HepG2 (cell line): ENCODE results near the gene ZNF485. TPM values are rescaled to one million over a fixed set of nuclear protein-coding genes. Genes with fewer than 3 reads are reported as not detected.

Experiments used
- CREM ChIP-seq, 2 experiments: sonication (generic) in 1 of 2; formaldehyde crosslinking in 1 of 2; IDR thresholded peaks; 2 replicates each; pipeline versions ENCODE4 v1.4.0 to v1.6.1; 2016 to 2020; ENCODE audit warnings: antibody characterized with exemption in 1 of 2, mild to moderate bottlenecking in 1 of 2, missing genetic modification reagents in 1 of 2
- NFKBIZ ChIP-seq: IDR thresholded peaks from 2 replicates; pipeline ENCODE4 v1.6.1; 2018; ENCODE audit warnings: missing genetic modification reagents, missing compliant biosample characterization
- PHF20 ChIP-seq: sonication (generic); formaldehyde crosslinking; IDR thresholded peaks from 2 replicates; pipeline ENCODE4 v1.5.0; 2020; ENCODE audit warnings: mild to moderate bottlenecking, missing genetic modification reagents
- RCOR2 ChIP-seq: IDR thresholded peaks from 2 replicates; pipeline ENCODE4 v1.6.1; 2016; ENCODE audit warnings: missing biosample characterization, missing genetic modification reagents
- SMAD3 ChIP-seq: sonication (generic); formaldehyde crosslinking; IDR thresholded peaks from 2 replicates; pipeline ENCODE4 v1.4.0; 2020; ENCODE audit warnings: missing genetic modification reagents
- THAP11 ChIP-seq: IDR thresholded peaks from 2 replicates; pipeline ENCODE4 v1.6.1; 2016; ENCODE audit warnings: missing biosample characterization, missing genetic modification reagents
- ZNF10 ChIP-seq: sonication (generic); formaldehyde crosslinking; IDR thresholded peaks from 2 replicates; pipeline ENCODE4 v1.4.0; 2020; ENCODE audit warnings: mild to moderate bottlenecking, low read depth, missing genetic modification reagents, borderline replicate concordance
- ZNF101 ChIP-seq: sonication (generic); formaldehyde crosslinking; IDR thresholded peaks from 2 replicates; pipeline ENCODE4 v1.4.0; 2020; ENCODE audit warnings: mild to moderate bottlenecking, low read depth, missing genetic modification reagents, borderline replicate concordance
- ZNF382 ChIP-seq: sonication (generic); formaldehyde crosslinking; IDR thresholded peaks from 2 replicates; pipeline ENCODE4 v1.5.0; 2020; ENCODE audit warnings: missing genetic modification reagents, mild to moderate bottlenecking, borderline replicate concordance
- ZNF562 ChIP-seq: sonication (generic); formaldehyde crosslinking; IDR thresholded peaks from 2 replicates; pipeline ENCODE4 v1.8.0; 2022; ENCODE audit warnings: missing genetic modification reagents, borderline replicate concordance
- ZNF724P ChIP-seq: sonication (generic); formaldehyde crosslinking; IDR thresholded peaks from 2 replicates; pipeline ENCODE4 v1.8.0; 2022; ENCODE audit warnings: missing genetic modification reagents, borderline replicate concordance
- ZNF766 ChIP-seq: sonication (generic); formaldehyde crosslinking; IDR thresholded peaks from 2 replicates; pipeline ENCODE4 v1.5.0; 2020; ENCODE audit warnings: missing genetic modification reagents, borderline replicate concordance
- ZNF878 ChIP-seq: sonication (generic); formaldehyde crosslinking; IDR thresholded peaks from 2 replicates; pipeline ENCODE4 v1.8.1; 2023; ENCODE audit warnings: mild to moderate bottlenecking, missing genetic modification reagents, moderate library complexity
- polyA plus RNA-seq, 8 experiments: library from polyadenylated mRNA; depleted of rRNA in 3 of 8; stranded (reverse) in 7 of 8; unstranded in 1 of 8; fragments of >200 nt; fragmentation: Illumina TruSeq in 4 of 8; extraction: Trizol in 4 of 8; gene quantifications; 2 replicates each; pipeline versions ENCODE4 v1.2.1 to v1.2.3, GENCODE V29; 2011 to 2016; ENCODE audit warnings: low read depth in 4 of 8, missing spikeins in 1 of 8, mixed read lengths in 1 of 8; ENCODE audit not compliant: insufficient read depth in 1 of 8
- total RNA-seq, 5 experiments: library from RNA; depleted of rRNA; stranded (reverse); fragments of >200 nt; fragmentation: Illumina TruSeq; extraction: Trizol; gene quantifications; 2 replicates each; pipeline ENCODE4 v1.2.3, GENCODE V29; 2016; ENCODE audit warnings: low read depth in 1 of 5
- TF ChIP-seq, protein P1 (sequence below): sonication (generic); formaldehyde crosslinking; conservative IDR thresholded peaks from 2 replicates; pipeline ENCODE4 v1.8.0; 2022; ENCODE audit warnings: low read depth, missing genetic modification reagents
- TF ChIP-seq, protein P2 (sequence below), 2 experiments: fragments of 450-650 bp in 1 of 2; sonication (generic) in 1 of 2; formaldehyde crosslinking in 1 of 2; IDR thresholded peaks; 2 replicates each; pipeline versions ENCODE4 v1.6.1 to v1.8.0; 2016 to 2022; ENCODE audit warnings: antibody characterized with exemption in 1 of 2, mild to moderate bottlenecking in 1 of 2, missing genetic modification reagents in 1 of 2
- TF ChIP-seq, protein P3 (sequence below): fragments of 450-650 bp; IDR thresholded peaks from 2 replicates; pipeline ENCODE4 v1.6.1; 2016

Gene ZNF485
- total and polyA plus RNA-seq, 2 of the 13 experiments (the other 11 are each of a cell fraction or from before 2014, with no cell fraction given) = 1.4 to 3.3 TPM

DNA sequence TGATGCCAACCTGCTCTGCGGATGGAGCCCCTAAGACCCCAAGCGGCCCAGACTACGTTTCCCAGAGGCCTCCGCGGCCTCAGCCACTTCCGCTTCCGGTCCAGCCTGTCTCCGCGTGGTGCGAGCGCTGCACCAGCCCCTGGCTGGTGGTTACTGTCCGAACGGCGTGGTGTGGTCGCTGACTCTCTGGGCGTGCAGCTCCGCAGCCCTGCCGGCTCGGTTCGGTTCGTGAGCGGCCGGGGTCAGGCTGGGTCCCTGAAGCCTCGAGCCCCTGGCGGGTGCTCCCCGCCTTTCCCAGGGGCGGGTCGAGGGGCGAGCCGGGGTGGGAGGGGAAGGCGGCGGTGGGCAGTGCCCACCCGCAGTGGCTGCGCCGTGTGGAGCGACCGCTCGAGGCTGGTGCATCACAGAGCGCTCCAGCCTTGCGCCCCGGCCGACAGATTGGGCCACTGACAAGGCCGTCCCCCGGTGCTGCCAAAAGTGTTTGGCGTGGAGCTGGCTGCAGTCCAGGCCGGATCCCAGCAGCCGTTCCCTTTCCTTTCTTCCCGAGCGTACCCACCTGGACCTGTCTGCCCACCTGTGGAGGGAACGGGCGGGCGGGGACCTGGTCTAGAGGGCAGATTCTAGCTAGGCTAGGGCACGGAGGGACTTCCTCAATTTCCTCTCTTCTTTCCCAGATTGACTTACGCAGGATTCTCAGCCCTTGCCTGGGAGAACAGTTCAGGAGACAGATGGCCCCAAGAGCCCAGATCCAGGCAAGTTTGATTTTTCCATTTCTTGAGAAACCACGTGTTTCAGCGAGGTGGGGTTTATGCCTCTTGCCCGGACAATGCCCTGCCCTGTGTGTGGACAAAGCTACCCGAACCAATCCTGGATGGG is at the start of gene ZNF485 (continued):
- TF ChIP-seq, protein P1, sequence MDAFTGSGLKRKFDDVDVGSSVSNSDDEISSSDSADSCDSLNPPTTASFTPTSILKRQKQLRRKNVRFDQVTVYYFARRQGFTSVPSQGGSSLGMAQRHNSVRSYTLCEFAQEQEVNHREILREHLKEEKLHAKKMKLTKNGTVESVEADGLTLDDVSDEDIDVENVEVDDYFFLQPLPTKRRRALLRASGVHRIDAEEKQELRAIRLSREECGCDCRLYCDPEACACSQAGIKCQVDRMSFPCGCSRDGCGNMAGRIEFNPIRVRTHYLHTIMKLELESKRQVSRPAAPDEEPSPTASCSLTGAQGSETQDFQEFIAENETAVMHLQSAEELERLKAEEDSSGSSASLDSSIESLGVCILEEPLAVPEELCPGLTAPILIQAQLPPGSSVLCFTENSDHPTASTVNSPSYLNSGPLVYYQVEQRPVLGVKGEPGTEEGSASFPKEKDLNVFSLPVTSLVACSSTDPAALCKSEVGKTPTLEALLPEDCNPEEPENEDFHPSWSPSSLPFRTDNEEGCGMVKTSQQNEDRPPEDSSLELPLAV (CRISPR knock-in tag) = no peak
- TF ChIP-seq ZNF382 (no peak), ZNF766 (CRISPR knock-in tag) (no peak), ZNF878 (CRISPR knock-in tag) (no peak), ZNF562 (CRISPR knock-in tag) (no peak), NFKBIZ (CRISPR knock-in tag) (no peak), ZNF10 (CRISPR knock-in tag) (no peak), CREM (IDR thresholded peaks at IDR 0.05) (peak; percentile 30; the same call in 1 of the 2 replicates), CREM (CRISPR knock-in tag; IDR thresholded peaks at IDR 0.05) (no peak), RCOR2 (CRISPR knock-in tag) (no peak), PHF20 (CRISPR knock-in tag) (peak; percentile 65), ZNF724P (CRISPR knock-in tag) (no peak), ZNF101 (no peak), SMAD3 (no peak), THAP11 (peak; percentile 98)
- TF ChIP-seq, protein P2, sequence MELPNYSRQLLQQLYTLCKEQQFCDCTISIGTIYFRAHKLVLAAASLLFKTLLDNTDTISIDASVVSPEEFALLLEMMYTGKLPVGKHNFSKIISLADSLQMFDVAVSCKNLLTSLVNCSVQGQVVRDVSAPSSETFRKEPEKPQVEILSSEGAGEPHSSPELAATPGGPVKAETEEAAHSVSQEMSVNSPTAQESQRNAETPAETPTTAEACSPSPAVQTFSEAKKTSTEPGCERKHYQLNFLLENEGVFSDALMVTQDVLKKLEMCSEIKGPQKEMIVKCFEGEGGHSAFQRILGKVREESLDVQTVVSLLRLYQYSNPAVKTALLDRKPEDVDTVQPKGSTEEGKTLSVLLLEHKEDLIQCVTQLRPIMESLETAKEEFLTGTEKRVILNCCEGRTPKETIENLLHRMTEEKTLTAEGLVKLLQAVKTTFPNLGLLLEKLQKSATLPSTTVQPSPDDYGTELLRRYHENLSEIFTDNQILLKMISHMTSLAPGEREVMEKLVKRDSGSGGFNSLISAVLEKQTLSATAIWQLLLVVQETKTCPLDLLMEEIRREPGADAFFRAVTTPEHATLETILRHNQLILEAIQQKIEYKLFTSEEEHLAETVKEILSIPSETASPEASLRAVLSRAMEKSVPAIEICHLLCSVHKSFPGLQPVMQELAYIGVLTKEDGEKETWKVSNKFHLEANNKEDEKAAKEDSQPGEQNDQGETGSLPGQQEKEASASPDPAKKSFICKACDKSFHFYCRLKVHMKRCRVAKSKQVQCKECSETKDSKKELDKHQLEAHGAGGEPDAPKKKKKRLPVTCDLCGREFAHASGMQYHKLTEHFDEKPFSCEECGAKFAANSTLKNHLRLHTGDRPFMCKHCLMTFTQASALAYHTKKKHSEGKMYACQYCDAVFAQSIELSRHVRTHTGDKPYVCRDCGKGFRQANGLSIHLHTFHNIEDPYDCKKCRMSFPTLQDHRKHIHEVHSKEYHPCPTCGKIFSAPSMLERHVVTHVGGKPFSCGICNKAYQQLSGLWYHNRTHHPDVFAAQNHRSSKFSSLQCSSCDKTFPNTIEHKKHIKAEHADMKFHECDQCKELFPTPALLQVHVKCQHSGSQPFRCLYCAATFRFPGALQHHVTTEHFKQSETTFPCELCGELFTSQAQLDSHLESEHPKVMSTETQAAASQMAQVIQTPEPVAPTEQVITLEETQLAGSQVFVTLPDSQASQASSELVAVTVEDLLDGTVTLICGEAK (IDR thresholded peaks at IDR 0.05) = peak; percentile 70
- TF ChIP-seq, protein P2 (CRISPR knock-in tag; IDR thresholded peaks at IDR 0.05) = peak; percentile 61; the same call in 1 of the 2 replicates
- TF ChIP-seq, protein P3, sequence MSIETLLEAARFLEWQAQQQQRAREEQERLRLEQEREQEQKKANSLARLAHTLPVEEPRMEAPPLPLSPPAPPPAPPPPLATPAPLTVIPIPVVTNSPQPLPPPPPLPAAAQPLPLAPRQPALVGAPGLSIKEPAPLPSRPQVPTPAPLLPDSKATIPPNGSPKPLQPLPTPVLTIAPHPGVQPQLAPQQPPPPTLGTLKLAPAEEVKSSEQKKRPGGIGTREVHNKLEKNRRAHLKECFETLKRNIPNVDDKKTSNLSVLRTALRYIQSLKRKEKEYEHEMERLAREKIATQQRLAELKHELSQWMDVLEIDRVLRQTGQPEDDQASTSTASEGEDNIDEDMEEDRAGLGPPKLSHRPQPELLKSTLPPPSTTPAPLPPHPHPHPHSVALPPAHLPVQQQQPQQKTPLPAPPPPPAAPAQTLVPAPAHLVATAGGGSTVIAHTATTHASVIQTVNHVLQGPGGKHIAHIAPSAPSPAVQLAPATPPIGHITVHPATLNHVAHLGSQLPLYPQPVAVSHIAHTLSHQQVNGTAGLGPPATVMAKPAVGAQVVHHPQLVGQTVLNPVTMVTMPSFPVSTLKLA = no peak
